ENCODE results near the gene SORCS2. TPM values are rescaled to one million over a fixed set of nuclear protein-coding genes. Genes with fewer than 3 reads are reported as not detected.

The SORCS2 gene
- total RNA-seq, 1 donor from 2014 or later: 3.0 TPM

- peak; percentile 64 for DNase-seq (ENCODE audit: extremely low spot score, unreplicated experiment)
- H3K36me3 Mint-ChIP-seq (ENCODE audit: unreplicated experiment): no peaks in the 10 kb centered on the region
- H3K9me3 Mint-ChIP-seq (ENCODE audit: unreplicated experiment): no peaks in the 10 kb centered on the region
- TF ChIP-seq CTCF (IDR thresholded peaks at IDR 0.05): no peak
- no peaks in the 10 kb centered on the region for H3K4me1 Mint-ChIP-seq (ENCODE audit: unreplicated experiment)
- H3K4me3 Mint-ChIP-seq (ENCODE audit: unreplicated experiment): no peak overlapping the region
- peaks cover 17% of the 10 kb centered on the region for H3K27me3 Mint-ChIP-seq (ENCODE audit: unreplicated experiment)
- no peak overlapping the region for H3K27ac Mint-ChIP-seq (ENCODE audit: unreplicated experiment)
Observed at GRCh38 chr4:7418131-7418943, 226.0 kb downstream of the SORCS2 start.

- Mint-ChIP-seq H3K9me3 (ENCODE audit: unreplicated experiment) (no peaks in the 10 kb centered on the region), H3K27ac (ENCODE audit: unreplicated experiment) (no peak overlapping the region), H3K4me3 (ENCODE audit: unreplicated experiment) (no peak overlapping the region), H3K36me3 (ENCODE audit: unreplicated experiment) (no peaks in the 10 kb centered on the region), H3K27me3 (ENCODE audit: unreplicated experiment) (peaks cover 2% of the 10 kb centered on the region), H3K4me1 (ENCODE audit: unreplicated experiment) (no peaks in the 10 kb centered on the region)
- DNase-seq (ENCODE audit: extremely low spot score, unreplicated experiment): peak; percentile 51
- no peak for TF ChIP-seq CTCF (IDR thresholded peaks at IDR 0.05)
Observed at GRCh38 chr4:7419961-7420660, 227.8 kb downstream of the SORCS2 start.

GRCh38 chr4:7420661-7421040 is 228.3 kb downstream of the SORCS2 start:
- peak; percentile 81 for DNase-seq (ENCODE audit: extremely low spot score, unreplicated experiment)
- Mint-ChIP-seq H3K9me3 (ENCODE audit: unreplicated experiment) (no peaks in the 10 kb centered on the region), H3K27ac (ENCODE audit: unreplicated experiment) (no peak overlapping the region), H3K4me3 (ENCODE audit: unreplicated experiment) (no peak overlapping the region), H3K36me3 (ENCODE audit: unreplicated experiment) (no peaks in the 10 kb centered on the region), H3K4me1 (ENCODE audit: unreplicated experiment) (no peaks in the 10 kb centered on the region), H3K27me3 (ENCODE audit: unreplicated experiment) (peaks cover 2% of the 10 kb centered on the region)
- TF ChIP-seq CTCF (IDR thresholded peaks at IDR 0.05): no peak

- Mint-ChIP-seq H3K27ac (ENCODE audit: unreplicated experiment) (no peak overlapping the region), H3K27me3 (ENCODE audit: unreplicated experiment) (peaks cover 2% of the 10 kb centered on the region), H3K4me3 (ENCODE audit: unreplicated experiment) (no peak overlapping the region), H3K4me1 (ENCODE audit: unreplicated experiment) (no peaks in the 10 kb centered on the region), H3K9me3 (ENCODE audit: unreplicated experiment) (no peaks in the 10 kb centered on the region), H3K36me3 (ENCODE audit: unreplicated experiment) (no peaks in the 10 kb centered on the region)
- DNase-seq (ENCODE audit: extremely low spot score, unreplicated experiment): peak; percentile 81
- no peak for TF ChIP-seq CTCF (IDR thresholded peaks at IDR 0.05)
Observed at GRCh38 chr4:7421356-7422150, 229.2 kb downstream of the SORCS2 start.
